ENCODE data around the gene CDC42BPA. TPM values are rescaled to one million over a fixed set of nuclear protein-coding genes. Genes with fewer than 3 reads are reported as not detected.

The CDC42BPA gene
- total and polyA plus RNA-seq, 2 donors from 2014 or later = 11.2 to 60.7 TPM

- H3K4me3 ChIP-seq (ENCODE audit: low read length in 3 of 3) = no peak overlapping the region
- FAIRE-seq (no peak), DNase-seq (no peak)
- no peaks in the 10 kb centered on the region for H3K27me3 ChIP-seq (ENCODE audit: control insufficient read depth, insufficient read depth, low read length)
- intact Hi-C loops (cut with DNase I) = no loop called here
- TF ChIP-seq CTCF (IDR thresholded peaks at IDR 0.05; ENCODE audit: borderline replicate concordance, extremely low read depth, insufficient read depth) = no peak
- H3K27ac ChIP-seq (ENCODE audit: low read depth in 2 of 2, low read length in 2 of 2) = no peak overlapping the region
- no peaks in the 10 kb centered on the region for H3K36me3 ChIP-seq (ENCODE audit: control insufficient read depth in 2 of 3, insufficient read depth in 3 of 3, low read length in 3 of 3)
- no peak overlapping the region for H3K9ac ChIP-seq (ENCODE audit: low read length in 3 of 3)
- peaks cover 0 to 9% (median 2%) of the 10 kb centered on the region in 3 donors for H3K4me1 ChIP-seq (ENCODE audit: control insufficient read depth in 2 of 3, insufficient read depth in 2 of 3, low read depth in 1 of 3, low read length in 3 of 3)
- H3K9me3 ChIP-seq (ENCODE audit: control insufficient read depth in 2 of 3, insufficient read depth in 1 of 3, low read length in 3 of 3) = no peaks in the 10 kb centered on the region
These were observed 6.9 kb upstream of the CDC42BPA start for GRCh38 chr1:227325156-227325555.

- intact Hi-C loops (cut with DNase I) = no loop called here
- no peak for FAIRE-seq
- Histone ChIP-seq H3K4me1 (ENCODE audit: control insufficient read depth in 2 of 3, insufficient read depth in 2 of 3, low read depth in 1 of 3, low read length in 3 of 3) (peaks cover 0 to 9% (median 2%) of the 10 kb centered on the region in 3 donors), H3K27ac (ENCODE audit: low read depth in 2 of 2, low read length in 2 of 2) (no peak overlapping the region), H3K36me3 (ENCODE audit: control insufficient read depth in 2 of 3, insufficient read depth in 3 of 3, low read length in 3 of 3) (no peaks in the 10 kb centered on the region), H3K9me3 (ENCODE audit: control insufficient read depth in 2 of 3, insufficient read depth in 1 of 3, low read length in 3 of 3) (no peaks in the 10 kb centered on the region), H3K4me3 (ENCODE audit: low read length in 3 of 3) (no peak overlapping the region), H3K27me3 (ENCODE audit: control insufficient read depth, insufficient read depth, low read length) (no peaks in the 10 kb centered on the region), H3K9ac (ENCODE audit: low read length in 3 of 3) (no peak overlapping the region)
- no peak for TF ChIP-seq CTCF (IDR thresholded peaks at IDR 0.05; ENCODE audit: borderline replicate concordance, extremely low read depth, insufficient read depth)
- no peak for DNase-seq
These were observed 5.6 kb upstream of the CDC42BPA start for GRCh38 chr1:227323967-227324268.

GRCh38 chr1:227323171-227323966 is 5.1 kb upstream of the CDC42BPA start:
- Histone ChIP-seq H3K9ac (ENCODE audit: low read length in 3 of 3) (no peak overlapping the region), H3K4me3 (ENCODE audit: low read length in 3 of 3) (no peak overlapping the region), H3K36me3 (ENCODE audit: control insufficient read depth in 2 of 3, insufficient read depth in 3 of 3, low read length in 3 of 3) (no peaks in the 10 kb centered on the region), H3K4me1 (ENCODE audit: control insufficient read depth in 2 of 3, insufficient read depth in 2 of 3, low read depth in 1 of 3, low read length in 3 of 3) (peaks cover 0 to 9% (median 2%) of the 10 kb centered on the region in 3 donors), H3K27ac (ENCODE audit: low read depth in 2 of 2, low read length in 2 of 2) (no peak overlapping the region), H3K27me3 (ENCODE audit: control insufficient read depth, insufficient read depth, low read length) (no peaks in the 10 kb centered on the region), H3K9me3 (ENCODE audit: control insufficient read depth in 2 of 3, insufficient read depth in 1 of 3, low read length in 3 of 3) (no peaks in the 10 kb centered on the region)
- TF ChIP-seq CTCF (IDR thresholded peaks at IDR 0.05; ENCODE audit: borderline replicate concordance, extremely low read depth, insufficient read depth) = no peak
- intact Hi-C loops (cut with DNase I) = no loop called here
- DNase-seq (no peak), FAIRE-seq (no peak)
